Right lobe of liver (tissue), 4 donors: ENCODE data around the gene LPAR1.

Experiments
- CTCF ChIP-seq, 4 donors: fragments of 200-600 bp in 3 of 4; fragments of 450-650 bp in 1 of 4; IDR thresholded peaks; one replicate each; pipeline versions ENCODE4 v1.5.1 to v1.8.0; 2016 to 2022; ENCODE audit warnings: antibody characterized with exemption in 4 of 4, mild to moderate bottlenecking in 2 of 4
- POLR2A ChIP-seq: fragments of 450-650 bp; IDR thresholded peaks from one replicate; pipeline ENCODE4 v1.6.1; 2017; ENCODE audit warnings: antibody characterized with exemption, mild to moderate bottlenecking
- donor health status: DM: no; HTN: no; CAD: no.
- donor health status: DM: no; HTN: no; CAD: no.
- donor health status: DM: no; HTN: yes; CAD: no.

- TF ChIP-seq CTCF (IDR thresholded peaks at IDR 0.05) (no peak), POLR2A (no peak)
Measured at GRCh38 chr9:110898358-110898757, 139.9 kb downstream of the LPAR1 start.
